K562 (cell line): ENCODE data around the gene DTX4.

ENCODE experiments used
- CTCF ChIP-seq, 3 experiments: IDR thresholded peaks in 2 of 3; conservative IDR thresholded peaks in 1 of 3; 2 replicates each; pipeline ENCODE4 v1.5.1; 2011 to 2012; ENCODE audit warnings: low read length in 3 of 3, mild to moderate bottlenecking in 3 of 3, control low read depth in 2 of 3, improper control_type of control experiment in 1 of 3, inconsistent platforms in 1 of 3, low read depth in 1 of 3, mixed read lengths in 1 of 3, moderate library complexity in 1 of 3; ENCODE audit not compliant: insufficient read depth in 2 of 3
- ELF1 ChIP-seq: fragments of 200-800 bp; sonication (Bioruptor generic); IDR thresholded peaks from 2 replicates; pipeline ENCODE4 v1.6.1; 2016; ENCODE audit warnings: missing genetic modification characterization, missing compliant biosample characterization
- HCFC1 ChIP-seq: IDR thresholded peaks from 2 replicates; pipeline ENCODE4 v1.6.1; 2012; ENCODE audit warnings: low read depth, low read length, improper control_type of control experiment
- HDAC6 ChIP-seq: IDR thresholded peaks from 2 replicates; pipeline ENCODE4 v1.6.1; 2012; ENCODE audit warnings: low read depth, mild to moderate bottlenecking, control low read depth, inconsistent platforms, low read length, moderate library complexity
- MAFK ChIP-seq: IDR thresholded peaks from 2 replicates; pipeline ENCODE4 v1.6.1; 2011; ENCODE audit warnings: low read length, improper control_type of control experiment
- NUFIP1 ChIP-seq: fragments of 450-650 bp; IDR thresholded peaks from 2 replicates; pipeline ENCODE4 v1.6.1; 2018; ENCODE audit not compliant: partially characterized antibody
- PHB ChIP-seq: fragments of 250-450 bp; sonication (Bioruptor Pico); IDR thresholded peaks from 2 replicates; pipeline ENCODE4 v1.5.0; 2021
- POLR2A ChIP-seq: fragments of 450-650 bp; conservative IDR thresholded peaks from 2 replicates; pipeline ENCODE4 v1.6.1; 2016
- SIRT6 ChIP-seq: IDR thresholded peaks from one replicate; pipeline ENCODE4 v1.6.1; 2012; ENCODE audit warnings: low read depth, mild to moderate bottlenecking, control low read depth, inconsistent platforms, low read length, moderate library complexity
- SNRNP70 ChIP-seq: fragments of 200-400 bp; formaldehyde crosslinking; optimal IDR thresholded peaks from 2 replicates; pipeline ENCODE3; 2017; ENCODE audit warnings: low read depth, low read length
- TAF1 ChIP-seq: IDR thresholded peaks from 2 replicates; pipeline ENCODE4 v1.6.1; 2011; ENCODE audit warnings: mild to moderate bottlenecking, low read length, moderate library complexity; ENCODE audit not compliant: insufficient read depth, control insufficient read depth, severe bottlenecking; ENCODE audit errors: extremely low read depth
- ZBTB8A ChIP-seq: fragments of 450-650 bp; IDR thresholded peaks from 2 replicates; pipeline ENCODE4 v1.6.1; 2018; ENCODE audit warnings: mild to moderate bottlenecking, moderate library complexity; ENCODE audit not compliant: partially characterized antibody
- ZNF212 ChIP-seq: fragments of 450-650 bp; formaldehyde crosslinking; IDR thresholded peaks from 2 replicates; pipeline ENCODE4 v1.4.0; 2020; ENCODE audit warnings: mild to moderate bottlenecking
- ZNF41 ChIP-seq: fragments of 250-450 bp; sonication (Bioruptor Pico); conservative IDR thresholded peaks from 2 replicates; pipeline ENCODE4 v1.4.0; 2020; ENCODE audit warnings: mild to moderate bottlenecking

GRCh38 chr11:59224351-59224928 is 52.5 kb downstream of the DTX4 start:
- TF ChIP-seq MAFK = no peak
- no peak for TF ChIP-seq ZNF41 (CRISPR knock-in tag)
- no peak for TF ChIP-seq HDAC6
- no peak for TF ChIP-seq TAF1
- no peak for TF ChIP-seq SIRT6
- TF ChIP-seq ELF1 (tag) = no peak
- no peak for TF ChIP-seq POLR2A
- no peak for TF ChIP-seq PHB (CRISPR knock-in tag)
- TF ChIP-seq ZBTB8A = no peak
- TF ChIP-seq HCFC1 = no peak
- TF ChIP-seq CTCF (IDR thresholded peaks at IDR 0.05 in 2 of 3, conservative IDR thresholded peaks at IDR 0.05 in 1 of 3; ENCODE audit: insufficient read depth in 2 of 3, low read depth in 1 of 3, low read length in 3 of 3) = no peak
- no peak for TF ChIP-seq ZNF212 (CRISPR knock-in tag)
- no peak for TF ChIP-seq NUFIP1
- TF ChIP-seq SNRNP70 = no peak
